ENCODE measurements around the gene NEK10.

DNA sequence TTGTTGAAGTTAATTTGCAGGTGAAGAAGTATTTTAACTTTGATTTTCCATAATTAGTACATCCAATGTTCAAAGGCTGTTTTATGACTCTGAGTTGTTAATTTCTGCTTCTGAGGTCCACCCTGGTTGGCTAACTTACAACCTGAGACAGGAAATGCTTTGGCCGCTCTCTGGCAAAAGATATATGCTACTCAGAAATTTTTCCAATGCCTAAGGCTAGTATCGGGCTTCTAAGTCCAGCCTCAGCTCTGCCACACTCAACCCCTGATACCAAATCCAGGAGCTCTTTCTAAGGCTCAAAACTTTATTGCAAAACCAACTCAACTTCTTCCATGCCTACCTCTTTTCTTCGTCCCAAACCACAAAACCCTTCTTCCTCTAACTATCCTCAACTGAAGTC, 192.9 kb downstream of the NEK10 start:
- no peak for TF ChIP-seq SP1 (IDR thresholded peaks at IDR 0.05)
- no peak for TF ChIP-seq SP1 (CRISPR knock-in tag; IDR thresholded peaks at IDR 0.05)
- TF ChIP-seq, protein P1, sequence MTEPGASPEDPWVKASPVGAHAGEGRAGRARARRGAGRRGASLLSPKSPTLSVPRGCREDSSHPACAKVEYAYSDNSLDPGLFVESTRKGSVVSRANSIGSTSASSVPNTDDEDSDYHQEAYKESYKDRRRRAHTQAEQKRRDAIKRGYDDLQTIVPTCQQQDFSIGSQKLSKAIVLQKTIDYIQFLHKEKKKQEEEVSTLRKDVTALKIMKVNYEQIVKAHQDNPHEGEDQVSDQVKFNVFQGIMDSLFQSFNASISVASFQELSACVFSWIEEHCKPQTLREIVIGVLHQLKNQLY (CRISPR knock-in tag; IDR thresholded peaks at IDR 0.05) = no peak
- TF ChIP-seq, protein P2, sequence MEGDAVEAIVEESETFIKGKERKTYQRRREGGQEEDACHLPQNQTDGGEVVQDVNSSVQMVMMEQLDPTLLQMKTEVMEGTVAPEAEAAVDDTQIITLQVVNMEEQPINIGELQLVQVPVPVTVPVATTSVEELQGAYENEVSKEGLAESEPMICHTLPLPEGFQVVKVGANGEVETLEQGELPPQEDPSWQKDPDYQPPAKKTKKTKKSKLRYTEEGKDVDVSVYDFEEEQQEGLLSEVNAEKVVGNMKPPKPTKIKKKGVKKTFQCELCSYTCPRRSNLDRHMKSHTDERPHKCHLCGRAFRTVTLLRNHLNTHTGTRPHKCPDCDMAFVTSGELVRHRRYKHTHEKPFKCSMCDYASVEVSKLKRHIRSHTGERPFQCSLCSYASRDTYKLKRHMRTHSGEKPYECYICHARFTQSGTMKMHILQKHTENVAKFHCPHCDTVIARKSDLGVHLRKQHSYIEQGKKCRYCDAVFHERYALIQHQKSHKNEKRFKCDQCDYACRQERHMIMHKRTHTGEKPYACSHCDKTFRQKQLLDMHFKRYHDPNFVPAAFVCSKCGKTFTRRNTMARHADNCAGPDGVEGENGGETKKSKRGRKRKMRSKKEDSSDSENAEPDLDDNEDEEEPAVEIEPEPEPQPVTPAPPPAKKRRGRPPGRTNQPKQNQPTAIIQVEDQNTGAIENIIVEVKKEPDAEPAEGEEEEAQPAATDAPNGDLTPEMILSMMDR (CRISPR knock-in tag; IDR thresholded peaks at IDR 0.05) = no peak
- no peak for TF ChIP-seq EZH2 (conservative IDR thresholded peaks at IDR 0.05; ENCODE audit: low read depth, low read length)
- TF ChIP-seq GABPA (IDR thresholded peaks at IDR 0.05; ENCODE audit: low read depth, low read length) = no peak
- TF ChIP-seq GABPA (CRISPR knock-in tag; IDR thresholded peaks at IDR 0.05; ENCODE audit: low read depth) = no peak
- no peak for TF ChIP-seq MAZ (IDR thresholded peaks at IDR 0.05; ENCODE audit: borderline replicate concordance, low read depth, low read length)
- TF ChIP-seq MAZ (CRISPR knock-in tag; IDR thresholded peaks at IDR 0.05; ENCODE audit: low read depth) = no peak
- TF ChIP-seq, protein P3, sequence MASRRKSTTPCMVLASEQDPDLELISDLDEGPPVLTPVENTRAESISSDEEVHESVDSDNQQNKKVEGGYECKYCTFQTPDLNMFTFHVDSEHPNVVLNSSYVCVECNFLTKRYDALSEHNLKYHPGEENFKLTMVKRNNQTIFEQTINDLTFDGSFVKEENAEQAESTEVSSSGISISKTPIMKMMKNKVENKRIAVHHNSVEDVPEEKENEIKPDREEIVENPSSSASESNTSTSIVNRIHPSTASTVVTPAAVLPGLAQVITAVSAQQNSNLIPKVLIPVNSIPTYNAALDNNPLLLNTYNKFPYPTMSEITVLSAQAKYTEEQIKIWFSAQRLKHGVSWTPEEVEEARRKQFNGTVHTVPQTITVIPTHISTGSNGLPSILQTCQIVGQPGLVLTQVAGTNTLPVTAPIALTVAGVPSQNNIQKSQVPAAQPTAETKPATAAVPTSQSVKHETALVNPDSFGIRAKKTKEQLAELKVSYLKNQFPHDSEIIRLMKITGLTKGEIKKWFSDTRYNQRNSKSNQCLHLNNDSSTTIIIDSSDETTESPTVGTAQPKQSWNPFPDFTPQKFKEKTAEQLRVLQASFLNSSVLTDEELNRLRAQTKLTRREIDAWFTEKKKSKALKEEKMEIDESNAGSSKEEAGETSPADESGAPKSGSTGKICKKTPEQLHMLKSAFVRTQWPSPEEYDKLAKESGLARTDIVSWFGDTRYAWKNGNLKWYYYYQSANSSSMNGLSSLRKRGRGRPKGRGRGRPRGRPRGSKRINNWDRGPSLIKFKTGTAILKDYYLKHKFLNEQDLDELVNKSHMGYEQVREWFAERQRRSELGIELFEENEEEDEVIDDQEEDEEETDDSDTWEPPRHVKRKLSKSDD (CRISPR knock-in tag; IDR thresholded peaks at IDR 0.05; ENCODE audit: low read depth) = no peak
- no peak for TF ChIP-seq ADNP (CRISPR knock-in tag; IDR thresholded peaks at IDR 0.05)
- TF ChIP-seq ISL2 (CRISPR knock-in tag; IDR thresholded peaks at IDR 0.05) = no peak

All from HepG2 (cell line).